ENCODE measurements around the gene RASAL3.
"Not testable (repeated sequence)": the region's sequence is repeated elsewhere in the genome, so short reads cannot be mapped to it uniquely, and the experiment has no call there.

The RASAL3 gene

DNA sequence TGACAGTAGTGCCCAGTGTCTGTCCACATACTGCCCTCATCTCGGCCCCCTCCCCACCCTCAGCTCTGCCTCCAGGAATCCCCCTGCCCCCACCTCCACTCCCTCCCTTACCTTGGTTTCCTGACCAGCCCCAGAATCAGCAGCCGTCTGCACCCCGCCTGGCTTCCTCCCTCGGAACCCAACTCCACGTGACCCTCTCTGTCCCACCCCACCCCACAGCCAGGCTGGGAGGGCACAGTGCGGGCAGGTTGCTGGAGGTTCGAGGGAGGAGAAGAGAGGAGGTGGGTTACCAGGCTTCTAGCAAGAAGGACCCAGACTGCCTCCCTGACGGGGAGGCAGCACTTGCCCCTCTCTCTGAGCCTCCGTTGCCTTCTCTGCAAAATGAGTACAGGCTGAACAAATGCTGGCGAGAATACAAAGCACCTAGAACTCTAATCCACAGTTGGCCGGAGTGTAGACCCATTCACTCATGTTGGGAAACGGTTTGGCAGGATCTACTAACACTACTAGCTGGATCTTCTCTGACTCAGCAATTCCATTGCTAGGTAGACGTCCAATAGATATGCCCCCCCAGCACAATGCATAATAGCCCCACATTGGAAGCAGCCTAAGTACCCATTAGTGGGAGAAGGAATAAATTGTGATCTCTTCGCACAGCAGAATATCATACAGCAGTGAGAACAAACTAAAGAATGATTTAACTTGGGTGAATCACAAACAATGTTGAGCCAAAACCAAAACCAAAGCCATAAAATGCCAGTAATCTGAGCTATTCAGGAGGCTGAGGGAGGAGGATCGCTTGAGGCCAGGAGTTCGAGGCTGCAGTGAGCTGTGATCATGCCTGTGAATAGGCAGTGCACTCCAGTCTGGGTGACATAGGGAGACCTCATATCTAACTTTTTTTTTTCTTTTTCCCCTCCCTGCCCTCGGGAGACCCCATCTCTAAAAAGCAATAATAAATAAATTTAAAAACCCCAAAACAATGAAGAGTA lies at the start of gene RASAL3:
Gene RASAL3 (minus strand): TSS at position 151 of the 992 bp plus-strand sequence. CDS start 186 bp downstream, outside the sequence.
- no peak for DNase-seq

DNA sequence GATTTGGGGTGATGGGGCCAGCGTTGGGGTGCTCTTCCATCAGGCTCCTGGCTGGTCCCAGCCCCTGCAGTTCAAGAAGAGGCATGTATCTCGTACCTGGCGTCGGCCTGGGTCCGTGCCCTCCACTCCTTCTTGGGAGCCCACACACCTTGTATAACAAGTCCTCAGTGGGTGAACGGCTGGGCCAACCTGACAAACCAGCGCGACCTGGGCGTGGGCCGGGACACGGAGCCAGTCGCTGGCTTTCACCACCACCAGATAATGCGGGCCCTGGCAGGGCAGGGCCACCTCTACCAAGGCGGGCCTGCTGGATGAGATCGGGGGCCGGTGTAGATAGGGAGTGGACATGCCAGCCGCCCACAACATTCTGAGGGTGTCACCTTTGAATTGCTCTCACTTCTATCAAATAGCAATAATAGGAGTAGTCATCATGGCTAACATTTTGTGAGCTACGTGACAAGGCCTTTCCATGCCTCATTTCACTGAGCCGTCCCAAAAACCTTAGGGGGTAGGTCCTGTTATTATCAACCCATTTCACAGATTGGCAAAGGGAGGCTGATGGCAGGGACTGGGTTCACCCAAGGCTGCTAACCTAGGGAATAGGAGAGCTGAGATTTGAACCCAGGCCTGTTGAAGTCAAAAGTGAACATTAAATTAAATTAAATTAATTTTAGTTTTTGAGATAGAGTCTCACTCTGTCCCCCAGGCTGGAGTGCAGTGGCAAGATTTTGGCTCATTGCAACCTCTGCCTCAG lies 47.5 kb upstream of the RASAL3 start:
- DNase-seq, result no peak

DNA sequence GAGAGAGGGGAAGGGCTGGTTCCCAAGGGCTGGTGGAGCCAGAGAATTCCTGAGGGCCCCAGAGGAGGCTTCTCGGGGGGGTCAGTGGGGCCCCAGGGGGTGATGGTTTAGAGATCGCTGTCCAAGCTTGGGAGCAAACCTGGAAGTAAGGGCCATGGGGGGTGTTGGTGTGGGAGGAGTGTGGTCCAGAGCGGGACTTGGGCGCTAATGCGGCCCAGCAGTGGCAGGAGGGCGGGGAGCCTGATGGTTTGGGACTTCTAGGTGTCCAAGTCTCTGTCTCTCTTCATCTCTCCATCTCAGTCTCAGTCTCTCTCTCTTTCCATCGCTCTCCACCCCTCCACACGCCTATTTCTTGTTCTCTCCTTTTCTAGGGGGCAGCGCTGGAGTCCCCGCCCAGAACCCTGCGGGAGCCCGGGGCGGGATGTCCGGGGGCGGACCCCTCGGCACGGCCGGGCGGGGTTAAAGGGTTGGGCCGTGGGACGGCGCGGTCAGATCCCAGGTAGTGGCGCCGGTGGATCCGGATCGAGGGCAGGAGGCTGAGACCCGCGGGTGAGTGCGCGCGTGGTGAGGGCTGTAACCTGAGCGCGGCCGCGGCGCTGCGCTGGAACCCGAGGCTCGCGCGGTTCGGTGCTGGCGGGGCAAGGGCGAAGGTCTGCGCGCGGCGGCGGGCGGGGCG lies 43.8 kb upstream of the RASAL3 start, which contains the start of gene CYP4F22:
Gene CYP4F22 (plus strand): TSS at position 491 of the 676 bp plus-strand sequence. CDS start 16,812 bp downstream, outside the sequence.
- no peak for DNase-seq

DNA sequence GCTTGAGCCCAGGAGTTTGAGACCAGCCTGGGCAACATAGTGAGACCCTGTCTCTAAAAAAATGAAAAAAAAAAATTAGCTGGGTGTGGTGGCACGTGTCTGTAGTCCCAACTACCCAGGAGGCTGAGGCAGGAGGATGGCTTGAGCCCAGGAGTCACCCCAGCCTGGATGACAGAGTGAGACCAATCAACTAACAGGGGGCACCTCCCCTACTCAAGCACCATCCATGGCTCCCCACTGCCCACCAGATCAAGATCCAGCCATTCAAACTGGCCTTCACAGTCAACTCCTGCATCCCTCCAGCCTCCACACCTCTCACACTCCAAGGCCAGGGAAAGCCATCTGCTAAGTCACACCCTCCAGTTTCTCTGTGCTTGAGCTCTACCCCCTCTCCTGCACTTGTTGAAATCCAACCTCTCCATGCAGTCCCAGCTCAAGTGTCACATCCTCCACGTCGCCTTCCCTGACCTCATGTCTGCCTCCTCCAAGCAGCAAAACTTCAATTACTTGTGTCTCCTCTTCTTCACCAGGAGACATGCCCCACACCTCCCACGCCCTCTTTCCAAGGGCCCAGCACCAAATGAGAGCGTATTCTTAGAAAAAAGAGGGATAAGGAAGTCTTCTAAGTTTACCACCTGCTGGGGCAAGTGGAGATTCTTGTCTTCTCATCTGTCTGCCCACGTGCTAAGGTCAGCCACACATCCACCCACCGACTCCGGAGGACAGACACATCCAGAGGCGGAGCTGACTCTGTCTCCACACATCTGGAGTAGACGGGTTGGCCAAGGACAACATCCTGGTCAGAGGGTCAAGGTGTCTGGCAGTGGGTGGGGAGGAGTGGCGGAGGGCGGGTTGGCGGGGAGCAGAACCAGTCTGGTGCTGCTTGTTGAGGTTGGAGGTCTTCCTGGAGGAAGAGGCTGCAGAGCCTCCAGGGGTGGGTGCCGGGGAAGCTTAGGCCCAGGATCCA lies 43.0 kb upstream of the RASAL3 start:
- no peak for DNase-seq

DNA sequence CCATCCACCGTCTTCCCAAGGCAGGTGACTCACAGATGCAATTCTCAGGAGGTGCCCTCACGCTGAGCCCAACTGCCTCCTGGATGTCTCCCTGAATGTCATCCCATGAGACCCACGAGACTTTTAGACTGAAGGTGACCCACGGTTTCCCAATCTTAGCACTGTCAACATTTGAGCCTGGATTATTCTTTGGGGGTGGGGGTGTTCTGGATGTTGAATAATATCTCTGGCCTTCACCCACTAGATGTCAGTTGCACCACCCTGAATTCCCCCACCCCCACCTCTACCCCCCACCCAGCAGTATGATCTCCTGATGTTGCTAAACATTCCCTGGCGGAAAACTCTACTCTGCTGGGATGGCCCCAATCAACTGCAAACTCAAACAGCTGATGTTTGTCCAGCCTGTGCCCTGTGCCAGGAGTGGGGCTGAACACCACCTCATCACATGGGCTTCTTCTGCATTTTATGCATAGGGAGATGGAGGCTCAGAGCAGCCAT lies 41.8 kb upstream of the RASAL3 start:
- DNase-seq, result no peak

DNA sequence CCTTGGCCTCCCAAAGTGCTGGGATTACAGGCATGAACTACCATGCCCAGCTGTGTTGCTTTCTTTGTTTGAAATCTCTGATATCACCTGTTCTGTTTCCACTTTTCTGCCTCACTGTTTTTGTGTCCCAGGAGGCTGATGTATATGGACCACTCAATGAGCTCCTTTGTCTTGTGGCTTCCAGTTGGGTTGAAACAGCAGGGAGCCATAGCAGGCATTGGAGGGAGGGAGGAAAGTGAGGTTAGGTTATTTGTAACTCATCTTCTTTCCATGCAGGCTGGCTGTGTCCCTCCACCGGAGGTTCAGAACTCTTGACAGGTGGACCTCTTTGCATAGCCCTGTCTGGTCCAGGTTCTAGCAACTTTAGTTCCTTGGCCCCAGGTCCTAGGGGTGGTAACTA lies 37.9 kb upstream of the RASAL3 start:
- DNase-seq, result no peak

DNA sequence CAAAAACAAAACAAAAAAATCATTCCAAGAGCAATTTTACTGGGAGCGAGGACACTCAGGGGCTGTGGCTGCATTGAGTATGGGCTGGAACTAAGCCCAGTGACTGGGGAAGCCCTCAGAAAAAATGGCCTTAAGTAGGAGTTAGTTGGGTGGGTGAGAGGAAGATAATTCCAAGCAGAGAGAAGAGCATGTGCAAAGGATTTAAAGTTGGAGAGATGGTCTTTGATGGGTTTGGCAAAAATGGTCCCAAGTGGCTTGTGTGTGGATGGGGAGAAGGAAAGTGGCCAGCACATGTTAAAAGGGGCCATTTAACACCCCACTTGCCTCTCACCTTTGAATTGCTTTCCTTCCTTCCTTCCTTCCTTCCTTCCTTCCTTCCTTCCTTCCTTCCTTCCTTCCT lies 37.3 kb upstream of the RASAL3 start:
- DNase-seq, result no peak

DNA sequence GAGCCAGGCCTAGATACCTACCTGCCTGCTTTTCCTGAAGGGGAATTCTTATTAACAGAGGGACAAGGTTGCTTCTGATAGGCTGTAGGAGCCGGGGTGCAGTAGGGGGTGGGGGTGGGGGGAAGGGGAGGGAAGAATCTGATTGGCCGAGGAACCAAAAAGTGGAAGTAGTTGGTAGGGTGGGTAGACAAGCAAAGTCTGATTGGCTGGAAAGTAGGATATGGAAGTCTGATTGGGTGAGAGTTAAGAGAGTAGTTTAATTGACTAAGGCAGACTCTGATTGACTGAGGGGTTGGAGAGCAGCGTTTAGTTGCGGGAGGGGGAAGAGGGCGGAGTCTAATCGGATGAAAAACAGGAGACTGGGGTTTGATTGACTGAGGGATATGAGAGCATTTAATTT lies 34.6 kb upstream of the RASAL3 start:
- no peak for DNase-seq

DNA sequence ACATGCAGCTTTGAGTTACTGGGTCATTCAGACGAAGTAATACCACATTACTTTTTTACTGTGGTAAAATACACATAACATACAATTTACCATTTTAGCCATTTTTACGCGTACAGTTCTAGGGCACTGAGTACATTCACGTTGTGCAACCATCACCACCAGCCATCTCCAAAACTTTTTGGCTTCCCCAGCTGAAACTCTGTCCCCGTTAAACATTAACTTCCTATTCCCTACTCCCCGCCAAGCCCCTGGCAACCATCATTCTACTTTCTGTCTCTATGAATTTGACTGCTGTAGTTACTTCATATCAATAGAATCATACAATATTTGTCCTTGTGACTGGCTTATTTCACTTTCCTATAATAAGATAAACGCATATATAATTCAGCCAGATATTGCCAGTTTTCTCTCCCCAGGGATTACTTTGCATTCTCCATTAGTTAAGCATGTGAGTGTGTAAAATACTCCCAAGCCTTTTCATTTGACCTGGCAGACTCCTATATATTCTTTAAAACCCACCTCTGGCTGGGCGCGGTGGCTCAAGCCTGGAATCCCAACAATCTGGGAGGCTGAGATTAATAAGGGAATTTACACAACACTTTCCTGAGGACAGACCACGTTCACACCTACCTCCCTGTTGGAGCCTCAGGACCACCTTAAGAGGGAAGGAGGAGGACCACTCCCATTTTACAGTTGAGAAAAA lies 34.0 kb upstream of the RASAL3 start:
- DNase-seq, result no peak

DNA sequence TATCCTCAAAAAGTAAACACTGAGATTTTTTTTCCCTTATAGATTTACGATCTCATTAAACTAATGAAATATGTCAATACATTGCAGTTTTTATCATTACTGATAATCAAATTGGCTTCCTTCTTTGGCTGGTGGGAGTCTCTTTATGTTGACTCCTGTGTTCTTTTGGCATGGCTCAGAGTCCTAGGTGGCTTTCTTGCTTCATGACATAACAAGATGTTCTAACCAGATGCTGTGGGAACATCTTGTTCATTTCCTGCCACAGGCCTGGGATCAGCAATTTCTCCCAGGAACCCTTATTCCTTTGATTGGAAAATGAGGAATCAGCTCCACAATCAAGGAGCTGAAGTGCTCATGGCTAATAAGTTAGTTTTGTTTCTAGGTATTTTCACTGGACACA lies 30.8 kb upstream of the RASAL3 start:
- DNase-seq, result no peak

DNA sequence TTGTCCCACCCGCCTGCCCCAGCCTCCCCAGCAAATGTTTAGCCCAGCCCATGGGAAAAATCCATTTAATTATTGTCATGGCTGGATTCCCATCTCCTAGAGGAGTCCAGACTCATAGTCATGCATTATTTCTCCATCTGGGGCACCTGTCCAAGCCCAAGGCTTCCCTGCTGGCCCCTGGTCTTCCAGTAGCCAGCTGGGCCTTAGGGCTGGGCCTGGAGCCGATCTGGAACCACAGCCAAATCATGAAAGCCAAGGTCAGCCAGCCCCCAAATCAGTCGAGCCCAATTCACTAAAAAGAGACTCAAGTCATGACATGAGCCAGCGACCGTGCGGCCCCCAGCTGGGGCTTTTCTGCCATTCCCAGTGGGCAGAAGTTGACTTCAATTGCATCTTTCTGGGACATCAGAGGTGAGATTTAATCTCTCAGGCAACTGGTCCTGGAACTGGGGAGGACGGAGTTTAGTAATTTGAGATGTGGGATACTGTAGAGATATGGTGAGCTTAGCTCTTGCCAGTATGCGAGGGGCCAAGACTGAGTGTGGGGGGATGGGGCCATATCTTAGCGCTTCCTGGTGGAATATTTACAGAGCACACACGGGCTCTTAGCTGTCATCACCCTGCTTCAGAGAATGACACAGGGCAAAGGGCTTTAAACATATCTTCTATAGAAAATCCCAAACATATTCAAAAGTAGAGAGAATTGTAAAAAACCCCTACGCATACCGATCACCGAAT lies 24.3 kb upstream of the RASAL3 start:
- DNase-seq, result no peak

DNA sequence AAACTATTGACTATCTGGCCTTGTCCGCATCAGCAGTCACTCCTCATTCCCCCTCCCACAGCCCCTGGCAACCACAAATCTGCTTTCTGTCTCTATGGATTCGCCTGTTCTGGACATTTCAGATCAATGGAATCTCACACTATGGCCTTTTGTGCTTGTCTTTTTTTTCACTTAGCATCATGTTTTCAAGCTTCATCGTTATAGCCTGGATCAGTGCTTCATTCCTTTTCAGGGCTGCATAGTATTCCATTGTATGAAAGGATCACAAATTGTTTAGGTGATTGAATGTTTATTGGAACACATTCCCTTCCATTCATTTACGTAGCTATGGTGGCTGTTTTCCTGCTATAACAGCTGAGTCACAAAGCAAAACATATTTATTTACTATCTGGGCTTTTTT lies 22.7 kb upstream of the RASAL3 start:
- no peak for DNase-seq

DNA sequence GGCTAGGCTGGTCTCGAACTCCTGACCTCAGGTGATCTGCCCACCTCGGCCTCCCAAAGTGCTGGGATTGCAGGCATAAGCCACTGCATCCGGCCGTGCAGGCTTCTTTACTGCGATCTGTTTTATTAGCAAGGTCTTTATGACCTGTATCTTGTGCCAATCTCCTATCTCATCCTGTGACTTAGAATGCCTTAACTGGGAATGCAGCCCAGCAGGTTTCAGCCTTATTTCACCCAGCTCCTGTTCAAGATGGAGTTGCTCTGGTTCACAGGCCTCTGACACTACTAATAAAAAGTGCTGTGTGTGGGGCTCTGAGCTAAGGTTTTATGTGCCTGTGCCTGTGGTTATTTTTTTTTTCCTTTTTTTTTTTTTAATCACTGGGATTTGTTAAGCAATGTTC lies 21.4 kb upstream of the RASAL3 start:
- DNase-seq, result not testable (repeated sequence)

DNA sequence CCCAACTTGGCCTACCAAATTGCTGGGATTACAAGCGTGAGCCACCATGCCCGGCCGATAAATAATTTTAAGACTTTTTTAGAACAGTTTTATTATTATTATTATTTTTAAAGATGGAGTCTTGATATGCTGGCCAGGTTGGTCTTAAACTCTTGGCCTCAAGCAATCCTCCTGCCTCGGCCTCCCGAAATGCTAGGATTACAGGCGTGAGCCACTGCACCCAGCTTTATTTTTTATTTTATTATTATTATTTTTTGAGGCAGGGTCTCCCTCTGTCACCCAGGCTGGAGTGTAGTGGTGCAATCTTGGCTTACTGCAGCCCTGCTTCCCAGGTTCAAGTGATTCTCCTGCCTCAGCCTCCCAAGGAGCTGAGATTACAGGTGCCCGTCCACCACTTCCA lies 16.7 kb upstream of the RASAL3 start:
- not testable (repeated sequence) for DNase-seq

DNA sequence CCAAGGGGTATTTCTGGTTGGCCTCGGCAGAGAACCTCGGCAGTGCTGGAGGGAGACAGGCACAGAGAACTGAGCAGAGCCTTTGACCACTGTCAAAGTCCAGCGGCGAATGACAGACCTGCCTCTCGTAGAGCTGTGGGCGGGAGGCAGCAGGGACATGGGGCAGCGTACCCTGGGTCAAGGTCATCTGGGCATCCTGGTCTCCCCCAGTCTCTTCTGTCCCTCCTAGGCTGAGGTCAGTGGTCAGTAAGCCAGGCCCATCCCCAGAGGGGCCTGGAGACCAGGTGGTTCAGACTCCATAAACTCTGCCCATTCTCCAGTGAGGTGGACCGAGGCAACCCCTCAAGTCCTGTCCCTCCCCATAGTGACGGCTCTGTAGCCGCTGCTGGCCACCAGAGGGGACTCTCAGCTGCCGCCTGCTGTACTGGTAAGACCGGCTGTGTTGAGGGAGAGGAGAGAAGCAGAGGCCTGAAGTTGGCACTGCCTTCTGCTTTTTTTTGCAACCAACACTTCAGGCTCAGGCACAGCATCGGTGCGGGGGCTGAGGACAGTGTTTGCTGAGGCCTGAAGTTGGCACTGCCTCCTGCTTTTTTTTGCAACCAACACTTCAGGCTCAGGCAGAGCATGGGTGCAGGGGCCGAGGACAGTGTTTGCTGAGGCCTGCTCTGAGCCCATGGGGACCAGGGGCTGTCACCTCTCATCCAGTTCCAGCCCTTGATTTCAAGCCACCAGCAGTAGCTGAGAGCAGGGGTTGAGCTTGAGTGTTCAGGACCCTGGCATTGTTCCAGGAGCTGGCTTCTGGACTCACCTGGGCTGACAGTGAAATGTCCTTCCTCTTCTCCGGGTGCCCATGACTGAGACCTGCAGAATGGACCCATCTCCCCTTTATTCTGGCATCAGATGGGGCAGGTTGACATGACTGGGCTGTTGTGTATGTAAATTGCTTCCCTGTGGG lies 15.3 kb upstream of the RASAL3 start, which contains the start of gene PGLYRP2:
Gene PGLYRP2 (minus strand): TSS at position 111 of the 955 bp plus-strand sequence. CDS start 130 bp downstream, outside the sequence.
- DNase-seq, result no peak

DNA sequence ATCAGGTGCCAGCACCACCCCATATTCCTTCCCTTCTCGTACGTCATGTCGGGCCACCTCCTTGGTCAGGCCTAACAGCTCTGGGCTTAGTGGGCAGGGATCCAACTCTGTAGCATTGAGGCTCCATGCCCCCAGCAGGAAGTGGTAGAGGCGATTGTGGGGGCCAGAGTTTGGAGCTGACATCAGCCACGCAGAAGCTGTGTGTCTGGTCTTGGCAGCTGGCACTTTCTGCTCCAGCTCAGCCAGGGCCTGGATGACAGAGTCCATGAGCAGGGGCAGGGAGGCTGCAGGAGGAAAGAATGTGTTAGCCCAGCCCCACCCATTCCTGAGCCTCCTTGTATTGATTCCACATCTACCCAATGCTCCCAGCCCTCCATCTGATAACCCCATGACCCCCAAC lies 12.0 kb upstream of the RASAL3 start:
- DNase-seq, result no peak

DNA sequence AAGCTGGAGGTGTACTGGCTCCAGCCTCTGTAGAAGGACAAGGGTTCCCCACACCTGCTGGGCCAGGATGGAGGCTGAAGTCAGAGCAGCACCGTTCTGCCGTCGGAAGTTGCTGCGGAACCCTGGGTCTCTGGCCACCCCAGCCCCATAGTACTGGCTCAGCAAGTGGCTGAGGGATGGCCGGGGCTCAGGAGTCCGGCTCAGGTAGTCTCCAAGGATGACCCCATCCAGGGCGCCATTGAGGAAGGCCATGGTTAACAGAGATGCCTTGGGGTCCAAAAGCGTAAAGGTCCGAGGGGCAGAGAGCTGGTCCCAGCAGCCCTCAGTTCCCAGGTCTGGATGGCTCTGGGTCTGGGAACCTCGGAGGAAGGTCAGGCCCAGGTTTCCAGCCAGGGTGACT lies 11.3 kb upstream of the RASAL3 start:
- DNase-seq, result no peak

DNA sequence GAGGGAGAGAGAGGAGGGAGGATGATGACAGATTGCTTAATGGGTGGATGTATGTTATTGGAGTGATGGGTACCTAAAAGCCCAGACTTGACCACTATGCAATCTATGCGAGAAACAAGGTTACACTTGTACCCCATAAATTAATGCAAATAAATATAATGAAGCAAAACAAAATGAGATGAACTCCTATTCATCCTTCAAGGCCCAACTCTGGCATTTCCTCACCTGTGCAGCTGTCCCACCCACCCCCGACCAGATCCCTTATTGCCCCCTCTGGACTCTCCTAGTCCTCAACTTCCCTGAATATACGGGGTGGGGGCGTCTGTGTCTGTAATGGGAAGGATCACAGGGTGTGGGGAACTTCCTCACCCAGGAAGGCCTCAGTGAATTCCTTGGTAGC lies 10.8 kb upstream of the RASAL3 start:
- no peak for DNase-seq

DNA sequence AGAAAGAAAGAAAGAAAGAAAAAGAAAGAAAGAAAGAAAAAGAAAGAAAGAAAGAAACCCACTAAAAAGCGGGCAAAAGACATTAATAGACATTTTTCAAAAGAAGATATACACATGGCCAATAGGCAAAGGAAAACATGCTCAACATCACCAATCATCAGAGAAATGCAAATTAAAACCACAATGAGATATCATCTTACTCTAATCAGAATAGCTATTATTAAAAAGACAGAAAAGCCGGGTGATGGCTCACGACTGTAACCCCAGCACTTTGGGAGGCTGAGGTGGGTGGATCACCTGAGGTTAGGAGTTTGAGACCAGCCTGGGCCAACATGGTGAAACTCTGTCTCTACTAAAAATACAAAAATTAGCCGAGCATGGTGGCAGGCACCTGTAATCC lies 9.5 kb upstream of the RASAL3 start:
- DNase-seq, result not testable (repeated sequence)
